Adrenal gland (tissue), 5 donors: ENCODE measurements around the gene ADH7.

Source experiments
- POLR2A ChIP-seq, 2 donors: fragments of 450-650 bp; IDR thresholded peaks; one replicate each; pipeline ENCODE4 v1.6.1; 2017; ENCODE audit warnings: antibody characterized with exemption in 2 of 2, mild to moderate bottlenecking in 2 of 2, moderate library complexity in 1 of 2
- TF ChIP-seq, protein P1 (sequence below), 6 experiments: fragments of 450-650 bp in 4 of 6; fragments of 200-600 bp in 2 of 6; sonication (generic) in 1 of 6; IDR thresholded peaks; 1 replicate in 5 of 6; 2 replicates in 1 of 6; pipeline versions ENCODE4 v1.5.1 to v1.8.0; 2016 to 2021; ENCODE audit warnings: antibody characterized with exemption in 6 of 6, mild to moderate bottlenecking in 2 of 6, moderate library complexity in 1 of 6
- donor health status: DM: no; HTN: no; CAD: no.

DNA sequence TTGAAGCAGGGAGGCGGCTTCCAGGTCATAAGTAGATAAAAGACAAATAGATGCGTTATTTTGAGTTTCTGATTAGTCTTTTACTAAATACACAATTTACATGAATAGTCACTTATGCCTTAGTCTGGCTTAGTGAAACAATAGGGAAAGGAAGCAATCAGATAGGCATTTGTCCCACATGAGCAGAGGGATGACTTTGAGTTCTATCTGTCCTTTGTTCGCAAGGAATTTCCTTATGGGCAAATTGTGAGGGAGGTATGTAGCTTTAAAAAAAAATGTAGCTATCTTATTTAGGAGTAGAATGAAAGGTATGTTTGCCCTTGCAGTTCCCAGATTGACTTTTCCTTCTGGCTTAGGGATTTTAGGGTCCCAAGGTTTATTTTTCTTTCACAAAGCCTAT, 56.3 kb downstream of the ADH7 start:
- TF ChIP-seq, protein P1, sequence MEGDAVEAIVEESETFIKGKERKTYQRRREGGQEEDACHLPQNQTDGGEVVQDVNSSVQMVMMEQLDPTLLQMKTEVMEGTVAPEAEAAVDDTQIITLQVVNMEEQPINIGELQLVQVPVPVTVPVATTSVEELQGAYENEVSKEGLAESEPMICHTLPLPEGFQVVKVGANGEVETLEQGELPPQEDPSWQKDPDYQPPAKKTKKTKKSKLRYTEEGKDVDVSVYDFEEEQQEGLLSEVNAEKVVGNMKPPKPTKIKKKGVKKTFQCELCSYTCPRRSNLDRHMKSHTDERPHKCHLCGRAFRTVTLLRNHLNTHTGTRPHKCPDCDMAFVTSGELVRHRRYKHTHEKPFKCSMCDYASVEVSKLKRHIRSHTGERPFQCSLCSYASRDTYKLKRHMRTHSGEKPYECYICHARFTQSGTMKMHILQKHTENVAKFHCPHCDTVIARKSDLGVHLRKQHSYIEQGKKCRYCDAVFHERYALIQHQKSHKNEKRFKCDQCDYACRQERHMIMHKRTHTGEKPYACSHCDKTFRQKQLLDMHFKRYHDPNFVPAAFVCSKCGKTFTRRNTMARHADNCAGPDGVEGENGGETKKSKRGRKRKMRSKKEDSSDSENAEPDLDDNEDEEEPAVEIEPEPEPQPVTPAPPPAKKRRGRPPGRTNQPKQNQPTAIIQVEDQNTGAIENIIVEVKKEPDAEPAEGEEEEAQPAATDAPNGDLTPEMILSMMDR (IDR thresholded peaks at IDR 0.05): no peak
- no peak for TF ChIP-seq POLR2A (IDR thresholded peaks at IDR 0.05)
